ENCODE results near the gene MBD2.

The MBD2 gene

GRCh38 chr18:54192900-54193299, 31.6 kb downstream of the MBD2 start:
- 93% methylated on average over 1 of the region's 3 CpGs for WGBS
- no peaks in the 10 kb centered on the region for H3K36me3 ChIP-seq (ENCODE audit: insufficient read depth, low read length)

GRCh38 chr18:54192415-54192814, 32.1 kb downstream of the MBD2 start:
- H3K9ac ChIP-seq (ENCODE audit: low read depth, low read length): no peak overlapping the region
- no peak overlapping the region for H3K4me3 ChIP-seq (ENCODE audit: low read length)
- no peaks in the 10 kb centered on the region for H3K27me3 ChIP-seq (ENCODE audit: insufficient read depth, low read length)
- H3K4me1 ChIP-seq (ENCODE audit: insufficient read depth, low read length): peaks cover 11% of the 10 kb centered on the region
- no peaks in the 10 kb centered on the region for H3K36me3 ChIP-seq (ENCODE audit: insufficient read depth, low read length)
- H3K9me3 ChIP-seq (ENCODE audit: insufficient read depth, low read depth, low read length): no peaks in the 10 kb centered on the region
- no peak overlapping the region for H3K27ac ChIP-seq (ENCODE audit: low read depth, low read length)
- WGBS: 91% methylated on average over 4 of the region's 4 CpGs

More at GRCh38 chr18:54192900-54193299, 31.6 kb downstream of the MBD2 start:
- H3K4me1 ChIP-seq (ENCODE audit: insufficient read depth, low read length): peaks cover 11% of the 10 kb centered on the region
- no peak overlapping the region for H3K9ac ChIP-seq (ENCODE audit: low read depth, low read length)
- no peak overlapping the region for H3K4me3 ChIP-seq (ENCODE audit: low read length)
- H3K27me3 ChIP-seq (ENCODE audit: insufficient read depth, low read length): no peaks in the 10 kb centered on the region
- no peak overlapping the region for H3K27ac ChIP-seq (ENCODE audit: low read depth, low read length)
- H3K9me3 ChIP-seq (ENCODE audit: insufficient read depth, low read depth, low read length): no peaks in the 10 kb centered on the region

GRCh38 chr18:54191352-54191751, 33.1 kb downstream of the MBD2 start:
- Histone ChIP-seq H3K27ac (ENCODE audit: low read depth, low read length) (no peak overlapping the region), H3K9me3 (ENCODE audit: insufficient read depth, low read depth, low read length) (no peaks in the 10 kb centered on the region), H3K36me3 (ENCODE audit: insufficient read depth, low read length) (no peaks in the 10 kb centered on the region), H3K27me3 (ENCODE audit: insufficient read depth, low read length) (no peaks in the 10 kb centered on the region), H3K9ac (ENCODE audit: low read depth, low read length) (no peak overlapping the region), H3K4me3 (ENCODE audit: low read length) (no peak overlapping the region), H3K4me1 (ENCODE audit: insufficient read depth, low read length) (peaks cover 11% of the 10 kb centered on the region)

- H3K9ac ChIP-seq (ENCODE audit: low read depth, low read length): no peak overlapping the region
- no peaks in the 10 kb centered on the region for H3K36me3 ChIP-seq (ENCODE audit: insufficient read depth, low read length)
- no peak overlapping the region for H3K4me3 ChIP-seq (ENCODE audit: low read length)
- H3K27ac ChIP-seq (ENCODE audit: low read depth, low read length): no peak overlapping the region
- peaks cover 7% of the 10 kb centered on the region; the same call in 1 of the 2 replicates for H3K9me3 ChIP-seq (ENCODE audit: insufficient read depth, low read depth, low read length)
- H3K27me3 ChIP-seq (ENCODE audit: insufficient read depth, low read length): no peaks in the 10 kb centered on the region
- peaks cover 11% of the 10 kb centered on the region for H3K4me1 ChIP-seq (ENCODE audit: insufficient read depth, low read length)
- 78% methylated on average over 3 of the region's 3 CpGs for WGBS
Observed at GRCh38 chr18:54187372-54187771, 37.1 kb downstream of the MBD2 start.

- Histone ChIP-seq H3K4me3 (ENCODE audit: low read length) (no peak overlapping the region), H3K4me1 (ENCODE audit: insufficient read depth, low read length) (no peaks in the 10 kb centered on the region; the same call in none of the 2 replicates), H3K9me3 (ENCODE audit: insufficient read depth, low read depth, low read length) (peaks cover 7% of the 10 kb centered on the region; the same call in 1 of the 2 replicates), H3K36me3 (ENCODE audit: insufficient read depth, low read length) (no peaks in the 10 kb centered on the region), H3K9ac (ENCODE audit: low read depth, low read length) (no peak overlapping the region), H3K27ac (ENCODE audit: low read depth, low read length) (no peak overlapping the region), H3K27me3 (ENCODE audit: insufficient read depth, low read length) (no peaks in the 10 kb centered on the region)
Observed at GRCh38 chr18:54184836-54185235, 39.6 kb downstream of the MBD2 start.

- H3K4me1 ChIP-seq (ENCODE audit: insufficient read depth, low read length): no peaks in the 10 kb centered on the region; the same call in none of the 2 replicates
- H3K27ac ChIP-seq (ENCODE audit: low read depth, low read length): no peak overlapping the region
- 83% methylated on average over 3 of the region's 3 CpGs for WGBS
- H3K27me3 ChIP-seq (ENCODE audit: insufficient read depth, low read length): no peaks in the 10 kb centered on the region
- H3K9ac ChIP-seq (ENCODE audit: low read depth, low read length): no peak overlapping the region
- H3K36me3 ChIP-seq (ENCODE audit: insufficient read depth, low read length): no peaks in the 10 kb centered on the region
- H3K9me3 ChIP-seq (ENCODE audit: insufficient read depth, low read depth, low read length): peaks cover 7% of the 10 kb centered on the region; the same call in 1 of the 2 replicates
- H3K4me3 ChIP-seq (ENCODE audit: low read length): no peak overlapping the region
Observed at GRCh38 chr18:54183390-54183789, 41.1 kb downstream of the MBD2 start.

GRCh38 chr18:54181856-54182602, 42.4 kb downstream of the MBD2 start:
- H3K9me3 ChIP-seq (ENCODE audit: insufficient read depth, low read depth, low read length): peaks cover 7% of the 10 kb centered on the region; the same call in 1 of the 2 replicates
- H3K27ac ChIP-seq (ENCODE audit: low read depth, low read length): no peak overlapping the region
- H3K36me3 ChIP-seq (ENCODE audit: insufficient read depth, low read length): no peaks in the 10 kb centered on the region
- no peak overlapping the region for H3K4me3 ChIP-seq (ENCODE audit: low read length)
- no peak overlapping the region for H3K9ac ChIP-seq (ENCODE audit: low read depth, low read length)
- H3K27me3 ChIP-seq (ENCODE audit: insufficient read depth, low read length): no peaks in the 10 kb centered on the region
- 85% methylated on average over 1 of the region's 1 CpG for WGBS
- no peaks in the 10 kb centered on the region; the same call in 1 of the 2 replicates for H3K4me1 ChIP-seq (ENCODE audit: insufficient read depth, low read length)

GRCh38 chr18:54173980-54174630, 50.4 kb downstream of the MBD2 start:
- Histone ChIP-seq H3K4me1 (ENCODE audit: insufficient read depth, low read length) (no peaks in the 10 kb centered on the region), H3K9ac (ENCODE audit: low read depth, low read length) (no peak overlapping the region), H3K9me3 (ENCODE audit: insufficient read depth, low read depth, low read length) (no peaks in the 10 kb centered on the region), H3K27me3 (ENCODE audit: insufficient read depth, low read length) (no peaks in the 10 kb centered on the region), H3K27ac (ENCODE audit: low read depth, low read length) (no peak overlapping the region), H3K4me3 (ENCODE audit: low read length) (no peak overlapping the region), H3K36me3 (ENCODE audit: insufficient read depth, low read length) (no peaks in the 10 kb centered on the region)
- WGBS: 100% methylated on average over 1 of the region's 1 CpG

- Histone ChIP-seq H3K4me3 (ENCODE audit: low read length) (no peak overlapping the region), H3K9ac (ENCODE audit: low read depth, low read length) (no peak overlapping the region), H3K27me3 (ENCODE audit: insufficient read depth, low read length) (no peaks in the 10 kb centered on the region), H3K27ac (ENCODE audit: low read depth, low read length) (no peak overlapping the region), H3K36me3 (ENCODE audit: insufficient read depth, low read length) (no peaks in the 10 kb centered on the region), H3K4me1 (ENCODE audit: insufficient read depth, low read length) (no peaks in the 10 kb centered on the region), H3K9me3 (ENCODE audit: insufficient read depth, low read depth, low read length) (no peaks in the 10 kb centered on the region)
- 94% methylated on average over 2 of the region's 2 CpGs for WGBS
Observed at GRCh38 chr18:54173250-54173649, 51.2 kb downstream of the MBD2 start.

- Histone ChIP-seq H3K27me3 (ENCODE audit: insufficient read depth, low read length) (no peaks in the 10 kb centered on the region), H3K4me3 (ENCODE audit: low read length) (no peak overlapping the region), H3K9ac (ENCODE audit: low read depth, low read length) (no peak overlapping the region), H3K9me3 (ENCODE audit: insufficient read depth, low read depth, low read length) (no peaks in the 10 kb centered on the region), H3K36me3 (ENCODE audit: insufficient read depth, low read length) (no peaks in the 10 kb centered on the region), H3K4me1 (ENCODE audit: insufficient read depth, low read length) (no peaks in the 10 kb centered on the region), H3K27ac (ENCODE audit: low read depth, low read length) (no peak overlapping the region)
- WGBS: 84% methylated on average over 2 of the region's 4 CpGs
Observed at GRCh38 chr18:54169431-54170403, 54.8 kb downstream of the MBD2 start.

- Histone ChIP-seq H3K4me3 (ENCODE audit: low read length) (no peak overlapping the region), H3K4me1 (ENCODE audit: insufficient read depth, low read length) (no peaks in the 10 kb centered on the region), H3K36me3 (ENCODE audit: insufficient read depth, low read length) (no peaks in the 10 kb centered on the region), H3K9ac (ENCODE audit: low read depth, low read length) (no peak overlapping the region), H3K9me3 (ENCODE audit: insufficient read depth, low read depth, low read length) (no peaks in the 10 kb centered on the region), H3K27me3 (ENCODE audit: insufficient read depth, low read length) (no peaks in the 10 kb centered on the region), H3K27ac (ENCODE audit: low read depth, low read length) (no peak overlapping the region)
- WGBS: 96% methylated on average over 1 of the region's 1 CpG
Observed at GRCh38 chr18:54165450-54165849, 59.0 kb downstream of the MBD2 start.
